ENCODE data around the gene FGF7. TPM values are rescaled to one million over a fixed set of nuclear protein-coding genes. Genes with fewer than 3 reads are reported as not detected.
A peak's percentile ranks its signal among the peaks of the same experiment; 100 is the strongest.

FGF7 gene
- total RNA-seq, 1 experiment from 2014 or later: not detected

- Histone ChIP-seq H3K27ac (ENCODE audit: low read length) (no peak overlapping the region), H3F3A (ENCODE audit: low read length, unreplicated experiment) (no peaks in the 10 kb centered on the region), H3K79me2 (ENCODE audit: low read length) (no peaks in the 10 kb centered on the region), H3K4me1 (ENCODE audit: insufficient read depth, low read length) (peaks cover 8% of the 10 kb centered on the region), H4K20me1 (ENCODE audit: low read length) (no peaks in the 10 kb centered on the region), H3K9me2 (replicated peaks; ENCODE audit: low read length) (no peaks in the 10 kb centered on the region), H2AFZ (ENCODE audit: low read length) (no peak overlapping the region), H3K4me3 (ENCODE audit: low read length) (no peak overlapping the region), H3K9ac (ENCODE audit: low read length) (no peak overlapping the region), H3K9me3 (ENCODE audit: low read length) (no peaks in the 10 kb centered on the region), H3K4me2 (ENCODE audit: low read length) (no peak overlapping the region), H3K27me3 (ENCODE audit: low read length) (no peaks in the 10 kb centered on the region), H3K36me3 (ENCODE audit: low read depth, low read length) (no peaks in the 10 kb centered on the region)
- no peak for DNase-seq
- TF ChIP-seq EZH2phosphoT487 (IDR thresholded peaks at IDR 0.05; ENCODE audit: borderline replicate concordance, low read length) (no peak), CTCF (conservative IDR thresholded peaks at IDR 0.05; ENCODE audit: low read depth, low read length) (no peak), EZH2 (IDR thresholded peaks at IDR 0.05; ENCODE audit: low read length, unreplicated experiment) (no peak)
- CTCF ChIA-PET: no interaction called here
- POLR2A ChIA-PET (ENCODE audit: unreplicated experiment): no interaction called here
- ATAC-seq: no peak
- intact Hi-C loops (cut with micrococcal nuclease): no loop called here
- no TSS peak for BruUV-seq (replicated peaks)
Observed at GRCh38 chr15:49438962-49439631, 16.1 kb downstream of the FGF7 start.

GRCh38 chr15:49439678-49440395 is 16.8 kb downstream of the FGF7 start:
- Histone ChIP-seq H3K27me3 (ENCODE audit: low read length) (no peaks in the 10 kb centered on the region), H3K9me2 (replicated peaks; ENCODE audit: low read length) (no peaks in the 10 kb centered on the region), H3K27ac (ENCODE audit: low read length) (no peak overlapping the region), H4K20me1 (ENCODE audit: low read length) (no peaks in the 10 kb centered on the region), H3F3A (ENCODE audit: low read length, unreplicated experiment) (no peaks in the 10 kb centered on the region), H3K4me2 (ENCODE audit: low read length) (no peak overlapping the region), H2AFZ (ENCODE audit: low read length) (0 out of 2 replicates have a peak overlapping the region, but pooled peaks have one; percentile 26), H3K9ac (ENCODE audit: low read length) (no peak overlapping the region), H3K4me1 (ENCODE audit: insufficient read depth, low read length) (peaks cover 8% of the 10 kb centered on the region), H3K4me3 (ENCODE audit: low read length) (no peak overlapping the region), H3K79me2 (ENCODE audit: low read length) (no peaks in the 10 kb centered on the region), H3K9me3 (ENCODE audit: low read length) (no peaks in the 10 kb centered on the region), H3K36me3 (ENCODE audit: low read depth, low read length) (no peaks in the 10 kb centered on the region)
- TF ChIP-seq EZH2phosphoT487 (IDR thresholded peaks at IDR 0.05; ENCODE audit: borderline replicate concordance, low read length) (no peak), CTCF (conservative IDR thresholded peaks at IDR 0.05; ENCODE audit: low read depth, low read length) (no peak), EZH2 (IDR thresholded peaks at IDR 0.05; ENCODE audit: low read length, unreplicated experiment) (no peak)
- POLR2A ChIA-PET (ENCODE audit: unreplicated experiment): no interaction called here
- no peak for ATAC-seq
- CTCF ChIA-PET: no interaction called here
- intact Hi-C loops (cut with micrococcal nuclease): no loop called here
- BruUV-seq (replicated peaks): no TSS peak
- DNase-seq: peak; percentile 16

- Histone ChIP-seq H3K79me2 (ENCODE audit: low read length) (no peaks in the 10 kb centered on the region), H2AFZ (ENCODE audit: low read length) (no peak overlapping the region), H3K4me3 (ENCODE audit: low read length) (no peak overlapping the region), H3K9me3 (ENCODE audit: low read length) (no peaks in the 10 kb centered on the region), H3K27me3 (ENCODE audit: low read length) (no peaks in the 10 kb centered on the region), H3F3A (ENCODE audit: low read length, unreplicated experiment) (no peaks in the 10 kb centered on the region), H3K4me2 (ENCODE audit: low read length) (no peak overlapping the region), H3K36me3 (ENCODE audit: low read depth, low read length) (no peaks in the 10 kb centered on the region), H3K27ac (ENCODE audit: low read length) (no peak overlapping the region), H3K9me2 (replicated peaks; ENCODE audit: low read length) (no peaks in the 10 kb centered on the region), H3K4me1 (ENCODE audit: insufficient read depth, low read length) (peaks cover 8% of the 10 kb centered on the region), H4K20me1 (ENCODE audit: low read length) (no peaks in the 10 kb centered on the region), H3K9ac (ENCODE audit: low read length) (no peak overlapping the region)
- ChIA-PET CTCF (no interaction called here), POLR2A (ENCODE audit: unreplicated experiment) (no interaction called here)
- DNase-seq (no peak), ATAC-seq (no peak)
- intact Hi-C loops (cut with micrococcal nuclease): no loop called here
- BruUV-seq (replicated peaks): no TSS peak
- TF ChIP-seq EZH2 (IDR thresholded peaks at IDR 0.05; ENCODE audit: low read length, unreplicated experiment) (no peak), EZH2phosphoT487 (IDR thresholded peaks at IDR 0.05; ENCODE audit: borderline replicate concordance, low read length) (no peak), CTCF (conservative IDR thresholded peaks at IDR 0.05; ENCODE audit: low read depth, low read length) (no peak)
Observed at GRCh38 chr15:49441356-49441755, 18.3 kb downstream of the FGF7 start.
